HG03520 (cell line): Measurements from ENCODE around the gene TRAF3IP1.
"Not testable (repeated sequence)": the region's sequence is repeated elsewhere in the genome, so short reads cannot be mapped to it uniquely, and the experiment has no call there.

Experiments used
- ATAC-seq: cut with Tn5 transposase; IDR thresholded peaks from one replicate; pipeline ENCODE4 v1.9.1; 2021; ENCODE audit warnings: mild to moderate bottlenecking, moderate library complexity; ENCODE audit not compliant: unreplicated experiment

Gene TRAF3IP1

DNA sequence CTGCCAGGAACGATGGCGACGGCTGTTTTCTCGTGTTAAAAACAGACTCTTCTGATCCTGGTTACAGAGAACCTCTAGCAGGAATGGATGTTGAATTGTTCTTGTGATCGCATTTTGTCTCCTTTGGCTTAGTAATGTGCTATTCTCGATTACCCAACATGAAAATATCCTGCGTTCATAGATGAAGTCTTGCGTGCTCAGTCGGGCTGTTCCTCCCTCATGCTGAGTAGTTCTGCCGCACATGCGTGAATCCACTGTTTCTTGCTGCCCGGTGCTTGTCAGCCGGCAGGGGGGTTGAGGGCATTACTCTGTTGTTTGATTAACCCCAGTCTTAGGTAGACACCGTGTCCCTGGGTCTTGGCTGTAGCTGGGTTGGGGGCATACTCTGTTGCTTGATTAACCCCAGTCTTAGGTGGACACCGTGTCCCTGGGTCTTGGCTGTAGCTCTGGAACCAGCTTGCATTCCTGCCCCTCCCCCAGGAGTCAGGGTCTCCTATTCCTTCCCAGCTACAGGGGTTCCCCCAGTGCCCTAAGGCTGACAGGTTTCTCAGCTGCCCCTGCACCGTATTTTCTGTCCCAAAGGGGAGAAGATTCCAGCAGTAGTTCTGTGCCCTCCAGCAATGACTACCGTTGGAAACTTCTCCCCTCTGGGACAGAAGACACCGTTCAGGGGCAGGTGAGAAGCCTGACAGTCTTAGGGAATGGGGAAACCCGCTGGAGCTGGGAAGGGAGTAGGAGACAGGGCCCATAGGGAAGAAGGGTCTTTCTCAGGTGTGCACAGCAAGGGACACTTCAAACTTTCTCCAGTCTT, 84.3 kb downstream of the TRAF3IP1 start:
- ATAC-seq: no peak

DNA sequence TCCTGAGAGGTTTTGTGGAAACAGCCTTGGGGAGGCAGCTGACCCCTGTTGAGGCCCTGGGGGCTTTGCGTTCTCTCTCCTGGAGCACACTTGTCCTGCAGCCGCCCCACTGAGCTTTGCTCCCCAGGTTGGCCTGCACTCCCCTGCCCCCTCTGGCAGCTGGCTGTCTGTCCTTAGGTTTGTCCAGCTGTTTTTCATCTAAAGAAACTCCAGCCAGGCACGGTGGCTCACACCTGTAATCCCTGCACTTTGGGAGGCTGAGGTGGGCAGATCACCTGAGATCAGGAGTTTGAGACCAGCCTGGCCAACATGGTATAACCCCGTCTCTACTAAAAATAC, 84.9 kb downstream of the TRAF3IP1 start:
- not testable (repeated sequence) for ATAC-seq

DNA sequence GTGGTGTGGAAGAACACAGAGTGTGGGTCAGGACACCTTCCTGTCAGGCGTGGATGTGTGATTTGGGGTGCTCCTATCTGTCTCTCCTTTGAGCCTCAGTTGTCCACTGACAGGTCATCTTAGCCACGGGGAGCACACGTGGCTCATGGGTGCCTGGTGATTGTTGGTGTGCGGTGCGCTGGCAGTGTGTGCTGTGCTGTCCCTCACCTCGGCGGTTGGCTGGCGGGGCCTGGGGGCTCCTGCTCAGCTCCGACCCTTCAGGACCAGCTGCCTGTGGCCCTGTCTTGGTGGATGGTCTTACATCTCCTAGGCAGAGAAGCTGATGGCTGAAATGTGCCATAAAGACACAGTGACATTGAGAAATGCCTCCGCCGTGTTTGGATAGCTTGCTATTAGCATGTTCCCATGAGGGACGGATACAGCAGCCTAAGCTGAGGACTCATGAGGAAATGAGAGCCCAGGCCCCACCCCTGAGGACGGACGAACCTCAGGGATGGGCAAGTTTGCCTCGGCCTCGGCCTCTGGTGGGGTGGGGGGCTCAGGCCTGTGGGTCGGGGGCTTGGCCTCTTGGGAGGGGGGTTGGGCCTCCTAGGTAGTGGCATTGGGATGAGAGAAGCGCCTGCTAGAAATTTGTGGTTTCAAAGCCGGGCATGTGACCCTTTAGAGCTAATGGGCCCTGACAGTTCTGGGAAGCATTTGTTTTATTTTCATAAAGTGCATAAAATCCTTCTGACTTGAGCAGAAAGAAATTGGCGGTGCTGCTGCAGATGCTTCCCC, 86.1 kb downstream of the TRAF3IP1 start:
- ATAC-seq: no peak

DNA sequence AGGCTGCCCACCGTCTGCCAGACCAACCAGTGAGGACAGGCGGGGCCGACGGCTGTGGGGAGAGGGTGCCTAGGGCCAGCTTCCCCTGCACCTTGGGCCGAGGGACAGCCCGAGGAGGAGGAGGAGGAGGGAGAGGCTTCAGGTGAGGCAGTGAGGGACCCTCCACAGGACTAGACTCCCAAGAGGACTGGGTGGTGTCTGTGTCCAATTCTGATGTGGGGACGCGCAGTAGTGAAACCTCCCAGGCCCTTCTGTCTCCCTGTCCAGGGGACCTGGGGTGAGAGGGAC, 86.6 kb downstream of the TRAF3IP1 start:
- no peak for ATAC-seq

DNA sequence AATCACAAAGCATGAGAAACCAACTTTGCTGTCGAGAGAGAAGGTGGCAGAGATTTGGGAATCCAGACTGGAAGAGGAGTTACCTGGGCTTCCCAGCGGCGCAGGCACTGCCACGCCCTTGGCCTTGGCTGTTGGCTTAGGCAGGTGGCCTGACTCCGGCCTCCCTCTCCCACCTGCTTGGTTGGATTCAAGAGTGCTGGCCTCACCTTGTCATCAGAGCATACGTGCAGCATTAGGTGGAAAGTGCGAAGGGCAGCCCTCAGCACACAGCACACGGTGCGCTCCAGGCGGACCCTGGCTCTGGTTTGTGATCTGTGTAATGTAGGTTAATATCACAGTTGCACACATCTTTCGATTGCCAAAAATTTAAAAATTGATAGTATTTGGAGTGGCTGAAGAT, 87.2 kb downstream of the TRAF3IP1 start:
- no peak for ATAC-seq

DNA sequence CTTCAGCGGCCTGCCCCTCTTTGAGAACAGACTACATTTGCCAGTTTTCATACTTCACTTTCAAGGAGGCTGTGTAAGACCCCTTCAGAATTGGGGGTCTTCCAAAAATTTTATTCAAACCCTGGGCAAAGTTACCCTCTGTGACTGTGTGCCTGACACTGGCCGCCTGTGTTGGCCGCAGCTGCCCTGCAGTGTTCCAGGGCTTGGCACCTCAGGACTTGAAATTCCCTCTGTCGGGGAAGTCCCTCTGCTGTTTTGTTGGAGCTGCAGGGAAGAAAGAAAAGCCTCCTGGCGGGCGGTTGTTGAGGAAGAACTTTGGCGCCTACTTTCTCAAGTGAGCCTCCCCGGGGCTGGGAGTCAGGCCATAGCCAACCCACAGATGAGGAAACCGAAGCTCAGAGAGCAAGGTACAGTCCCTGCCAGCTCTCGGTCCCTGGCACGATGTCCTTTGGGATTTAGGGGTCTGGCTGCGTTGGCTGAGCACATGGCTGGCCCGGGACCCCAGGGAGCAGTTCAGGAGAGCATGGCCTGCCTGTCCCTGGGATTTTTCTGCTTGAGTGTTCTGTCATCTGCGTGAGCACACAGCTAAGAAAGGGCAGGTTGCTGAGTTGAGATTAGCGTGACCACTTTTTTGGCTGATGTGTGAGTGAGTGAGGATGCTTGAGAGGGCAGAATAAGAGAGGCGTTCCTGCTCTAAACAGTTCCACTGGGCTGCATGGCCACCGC, 88.5 kb downstream of the TRAF3IP1 start:
- no peak for ATAC-seq

DNA sequence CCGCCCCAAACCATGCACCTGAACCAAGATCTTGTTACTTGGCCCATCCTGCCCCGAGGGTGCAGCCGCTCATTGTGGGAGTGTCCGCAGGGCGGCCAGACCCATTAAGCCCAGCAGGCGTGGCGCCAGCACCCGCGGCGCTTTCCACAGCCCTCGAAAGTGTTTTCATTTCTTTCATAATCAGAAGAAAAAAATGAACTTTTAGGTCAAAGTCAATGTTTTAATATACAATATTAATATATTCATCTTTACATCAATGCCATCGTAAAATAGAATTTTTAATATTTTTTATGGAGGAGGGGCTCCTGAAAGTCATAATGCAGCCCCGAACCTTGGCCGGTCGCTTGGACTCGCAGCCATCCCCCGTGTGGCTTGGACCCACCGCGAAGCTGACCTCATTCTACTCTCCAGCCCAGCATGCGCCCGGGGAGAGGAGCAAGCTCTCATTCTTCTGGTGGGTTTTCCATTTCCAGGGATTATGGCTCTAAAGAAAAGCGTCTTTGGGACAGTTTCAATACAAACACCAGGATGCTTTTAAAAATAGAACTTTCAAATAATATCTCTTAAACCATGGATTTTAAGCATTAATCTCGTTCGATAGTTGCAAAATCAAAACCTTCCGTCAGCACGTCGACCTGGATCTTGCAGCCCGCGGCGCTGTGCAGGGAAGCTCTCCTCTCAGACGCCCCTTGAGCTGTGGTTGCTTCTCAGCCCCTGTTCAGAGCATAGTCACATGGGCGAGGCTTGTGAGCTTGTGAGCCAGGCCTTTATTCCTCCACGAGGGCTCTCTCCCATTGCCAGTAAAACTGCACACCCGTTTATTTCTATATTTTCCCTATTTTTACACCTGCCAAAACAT, 89.3 kb downstream of the TRAF3IP1 start:
- ATAC-seq: no peak

DNA sequence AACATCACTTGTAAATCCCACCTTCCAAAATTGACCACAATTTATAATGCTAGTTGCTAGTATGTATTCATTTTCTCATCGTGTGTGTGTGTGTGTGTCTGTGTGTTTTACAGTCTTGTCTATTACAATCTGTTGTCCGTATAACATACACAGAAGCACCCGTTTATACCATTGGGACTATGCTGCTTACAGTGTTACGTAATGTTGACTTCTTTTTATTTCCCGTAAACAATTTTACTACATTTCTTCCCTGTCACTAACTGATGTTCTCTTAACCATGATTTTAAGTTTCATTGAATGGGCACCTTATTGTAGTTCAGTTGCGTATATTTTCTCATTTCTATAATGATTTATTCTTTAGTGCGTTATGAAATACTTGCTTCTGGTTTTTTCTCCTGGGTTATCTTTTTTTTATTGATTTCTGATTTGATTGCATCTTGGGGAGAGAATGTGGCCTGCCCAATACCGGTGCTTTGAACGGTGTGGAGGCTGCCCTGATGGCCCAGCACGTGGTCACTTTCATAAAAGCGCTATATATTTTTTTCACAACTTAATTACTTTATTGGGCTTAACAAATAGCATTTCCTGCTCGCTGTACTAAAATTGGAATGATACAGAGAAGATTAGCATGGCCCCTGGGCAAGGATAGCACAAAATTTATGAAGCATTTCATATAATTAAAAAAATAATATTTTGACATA, 91.9 kb downstream of the TRAF3IP1 start:
- no peak for ATAC-seq

DNA sequence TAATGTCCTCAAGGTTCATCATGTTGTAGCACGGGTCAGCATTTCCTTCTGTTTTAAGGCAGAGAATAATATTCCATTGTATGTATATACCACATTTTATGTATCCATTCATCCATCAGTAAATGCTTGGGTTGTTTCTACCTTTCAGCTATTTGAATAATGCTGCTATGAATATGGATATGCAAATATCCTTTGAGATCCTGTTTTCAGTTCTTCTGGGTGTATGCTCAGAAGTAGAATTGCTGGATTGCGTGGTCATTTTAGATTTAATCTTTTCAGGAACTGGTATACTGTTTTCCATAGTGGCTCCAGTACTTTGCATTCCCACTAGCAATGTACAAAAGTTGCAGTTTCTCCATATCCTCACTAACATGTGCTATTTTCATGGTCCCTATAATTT, 93.0 kb downstream of the TRAF3IP1 start:
- no peak for ATAC-seq

DNA sequence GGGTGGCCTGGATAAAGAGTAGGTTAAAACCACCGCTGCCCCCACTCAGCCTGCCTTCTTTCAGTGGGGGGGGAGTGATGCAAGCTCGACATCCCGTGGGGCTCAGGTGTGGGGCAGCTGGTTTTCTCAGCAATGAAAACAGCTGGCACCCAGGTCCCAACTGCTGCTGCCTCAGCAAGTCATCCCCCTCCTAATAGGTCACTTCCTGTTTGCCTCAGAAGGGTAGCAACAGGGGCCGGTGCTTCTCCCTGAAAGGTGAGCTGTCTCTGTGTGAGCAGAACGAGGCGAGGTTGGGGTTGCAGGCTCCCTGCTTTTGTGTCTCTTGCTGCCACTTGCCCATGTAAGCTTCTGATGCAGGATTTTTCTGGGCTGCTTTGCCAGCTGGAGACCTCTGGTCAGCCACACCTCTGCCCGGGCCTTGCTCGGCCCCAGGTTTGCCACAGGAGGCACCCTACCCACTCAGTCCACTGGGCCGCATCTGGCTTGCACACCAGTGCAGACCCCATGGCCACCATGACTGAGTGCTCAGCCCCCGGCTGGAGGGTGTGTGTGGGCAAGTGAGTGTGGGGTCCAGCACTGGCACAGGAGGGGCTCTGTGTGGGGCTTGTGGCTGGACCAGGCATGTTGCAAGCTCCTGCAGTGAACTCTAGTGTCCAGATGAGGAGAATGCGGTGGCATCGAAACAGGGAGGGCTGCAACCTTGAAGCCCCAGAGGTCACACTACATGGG, 94.9 kb downstream of the TRAF3IP1 start:
- no peak for ATAC-seq

DNA sequence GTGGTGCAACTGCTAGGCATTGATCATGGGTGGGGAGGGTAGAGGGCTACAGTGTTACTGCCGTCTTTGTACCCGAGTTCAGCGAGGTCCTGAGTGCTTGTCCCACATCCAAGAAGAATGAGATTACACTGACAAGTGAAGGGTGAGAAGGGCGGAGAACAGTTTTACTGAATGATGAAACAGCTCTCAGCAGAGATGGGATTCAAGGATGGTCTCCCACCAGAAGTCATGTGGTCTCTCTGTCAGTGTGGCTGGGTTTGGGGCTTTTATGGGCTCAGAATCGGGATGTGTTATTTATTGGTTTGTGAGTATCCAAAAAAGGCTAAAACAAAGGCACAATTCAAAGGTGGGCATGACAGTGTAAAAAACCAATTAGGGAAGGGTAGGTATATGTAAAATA, 95.6 kb downstream of the TRAF3IP1 start:
- no peak for ATAC-seq

DNA sequence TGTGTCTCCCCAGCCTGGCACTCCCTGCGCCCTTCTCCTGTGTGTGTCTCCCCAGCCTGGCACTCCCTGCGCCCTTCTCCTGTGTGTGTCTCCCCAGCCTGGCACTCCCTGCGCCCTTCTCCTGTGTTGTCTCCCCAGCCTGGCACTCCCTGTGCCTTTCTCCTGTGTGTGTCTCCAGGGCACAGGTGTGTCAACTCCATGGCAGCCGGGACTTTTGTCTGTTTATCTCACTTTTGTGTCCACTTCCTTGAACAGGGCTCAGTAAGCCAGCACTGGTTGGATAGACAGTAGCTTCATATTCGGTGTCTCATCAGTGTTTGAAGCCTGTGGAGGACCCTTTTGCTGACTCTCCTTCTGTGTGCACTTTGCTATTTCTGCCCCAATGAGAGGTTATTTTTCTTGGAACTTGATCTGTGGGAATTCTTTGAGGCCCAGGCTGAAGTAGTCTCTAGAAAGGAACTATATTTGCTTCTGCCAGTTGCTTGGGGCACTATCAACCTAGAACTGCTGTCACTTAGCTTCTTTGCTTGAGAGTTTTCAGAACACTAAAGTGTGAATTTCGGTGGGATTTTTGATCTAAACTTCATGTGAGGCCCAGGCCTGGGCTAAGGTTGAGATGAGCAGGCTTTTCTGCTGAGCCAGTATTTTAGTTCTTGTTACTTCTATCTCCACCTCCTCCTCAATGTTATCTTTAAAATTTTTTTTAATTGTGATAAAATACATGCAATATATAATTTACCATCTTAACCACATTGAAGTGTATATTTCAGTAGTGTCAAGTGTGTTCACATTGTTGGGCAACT, 98.1 kb downstream of the TRAF3IP1 start:
- no peak for ATAC-seq

DNA sequence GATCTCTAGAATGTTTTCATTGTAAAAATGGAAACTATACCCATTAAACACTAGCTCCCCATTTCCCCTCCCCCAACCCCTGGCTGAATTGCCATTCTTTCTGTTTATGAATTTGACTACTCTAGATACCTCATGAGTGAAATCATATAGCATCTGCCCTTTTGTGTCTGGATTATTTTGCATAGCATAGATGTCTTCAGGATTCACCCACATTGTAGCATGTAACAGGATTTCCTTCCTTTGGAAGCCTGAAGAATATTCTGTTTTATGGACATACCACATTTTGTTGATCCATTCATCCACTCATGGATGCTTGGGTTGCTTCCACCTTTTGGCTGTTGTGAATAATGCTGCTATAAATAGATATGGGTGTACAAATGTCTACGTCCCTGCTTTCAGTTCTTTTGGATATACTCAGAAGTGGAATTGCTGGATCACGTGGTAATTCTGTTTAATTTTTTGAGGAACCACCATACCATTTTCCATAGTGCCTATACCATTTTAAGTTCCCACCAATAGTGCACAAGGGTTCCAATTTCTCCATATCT, 98.8 kb downstream of the TRAF3IP1 start:
- ATAC-seq: no peak

DNA sequence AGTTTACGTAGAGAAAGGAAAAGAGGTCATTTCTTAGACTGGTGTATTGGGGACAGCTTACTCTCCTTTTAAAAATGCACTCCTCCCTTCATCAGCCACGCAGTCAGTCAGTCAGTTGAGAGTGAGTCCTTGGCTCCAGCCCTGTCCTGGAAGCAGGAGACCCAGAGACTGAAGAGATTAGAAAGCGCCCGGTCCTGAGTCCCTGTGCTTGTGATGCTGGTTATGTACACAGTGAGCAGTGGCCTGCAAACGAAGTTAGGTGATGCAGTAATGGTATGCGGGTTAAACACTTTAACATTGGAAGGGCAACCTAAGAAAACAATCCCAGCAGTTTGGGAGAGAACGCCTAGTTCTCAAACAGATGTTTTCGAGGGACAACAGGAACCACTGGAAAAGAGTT, 100.1 kb downstream of the TRAF3IP1 start:
- ATAC-seq: no peak

DNA sequence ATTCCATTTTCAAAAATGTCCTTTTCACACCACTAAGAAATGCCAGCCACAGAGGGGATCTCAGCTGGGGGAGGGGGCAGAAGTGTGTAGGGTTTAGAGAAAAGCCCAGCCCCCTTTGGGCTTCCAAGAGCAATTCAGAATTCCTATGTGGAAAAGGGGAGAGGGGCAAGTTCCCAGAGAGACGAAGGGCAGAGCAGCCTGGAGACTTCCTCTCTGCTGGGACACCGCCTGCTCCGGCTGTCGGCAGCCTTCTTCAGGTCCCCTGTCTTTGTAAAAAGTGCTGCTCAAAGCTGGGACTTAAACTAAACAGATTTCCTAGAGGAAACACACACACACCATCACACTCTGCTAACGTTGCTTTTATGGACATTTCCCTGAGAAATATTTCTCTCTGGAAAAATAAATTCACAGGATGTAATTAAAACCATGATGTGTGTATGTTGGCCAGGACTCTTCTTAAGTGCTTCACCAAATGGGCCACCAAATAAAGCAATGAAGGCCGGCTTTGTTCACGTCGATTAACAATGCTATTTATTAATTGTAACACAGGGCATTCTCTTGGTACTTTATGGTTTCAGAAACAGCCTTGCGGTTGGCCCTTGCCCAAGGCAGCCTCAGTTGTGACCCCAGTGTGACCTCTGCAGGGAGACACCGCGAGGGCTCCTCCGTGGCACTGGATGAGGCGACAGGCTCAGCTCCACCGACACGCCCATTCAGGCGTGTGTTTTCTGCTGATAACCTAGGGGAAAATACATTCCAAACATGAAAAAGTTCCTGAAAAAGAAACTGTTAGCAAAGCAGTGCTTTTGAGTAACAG, 100.8 kb downstream of the TRAF3IP1 start:
- no peak for ATAC-seq

DNA sequence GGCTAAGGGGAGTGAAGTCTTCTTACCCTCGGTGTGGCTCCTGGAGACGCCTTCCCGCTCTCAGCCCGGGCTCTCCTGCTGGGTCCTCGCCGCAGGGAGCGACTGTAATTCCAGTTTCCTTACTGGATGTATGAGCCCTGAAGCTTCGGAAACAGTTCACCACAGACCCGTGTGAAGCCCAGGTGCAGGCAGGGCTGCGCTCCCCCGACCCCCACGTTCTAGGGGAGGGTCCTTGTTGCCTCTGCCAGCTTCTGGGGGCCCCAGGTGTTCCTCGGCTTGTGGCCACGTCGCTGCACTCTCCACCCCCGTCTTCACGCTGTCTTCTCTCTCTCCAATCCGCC, 101.3 kb downstream of the TRAF3IP1 start:
- no peak for ATAC-seq

DNA sequence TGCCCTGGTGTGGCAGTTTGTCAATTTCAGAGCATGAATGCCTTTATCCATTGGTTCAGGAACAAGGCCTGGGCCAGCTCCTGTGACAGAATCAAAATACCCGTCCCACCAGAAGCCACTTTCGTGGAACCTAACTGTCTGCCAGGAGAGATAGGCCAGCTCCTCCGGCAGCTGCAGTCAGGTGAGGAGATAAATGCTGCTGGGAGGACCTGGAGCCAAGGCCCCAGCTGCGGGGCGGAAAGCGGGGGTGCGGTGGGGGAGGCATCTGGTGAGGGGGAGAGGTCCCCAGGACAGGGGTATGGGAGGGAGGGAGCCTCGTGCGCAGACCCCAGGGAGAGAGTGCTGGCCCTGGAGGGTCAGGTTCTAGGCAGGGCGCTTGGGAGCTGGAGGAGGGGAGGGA, 102.0 kb downstream of the TRAF3IP1 start:
- no peak for ATAC-seq

DNA sequence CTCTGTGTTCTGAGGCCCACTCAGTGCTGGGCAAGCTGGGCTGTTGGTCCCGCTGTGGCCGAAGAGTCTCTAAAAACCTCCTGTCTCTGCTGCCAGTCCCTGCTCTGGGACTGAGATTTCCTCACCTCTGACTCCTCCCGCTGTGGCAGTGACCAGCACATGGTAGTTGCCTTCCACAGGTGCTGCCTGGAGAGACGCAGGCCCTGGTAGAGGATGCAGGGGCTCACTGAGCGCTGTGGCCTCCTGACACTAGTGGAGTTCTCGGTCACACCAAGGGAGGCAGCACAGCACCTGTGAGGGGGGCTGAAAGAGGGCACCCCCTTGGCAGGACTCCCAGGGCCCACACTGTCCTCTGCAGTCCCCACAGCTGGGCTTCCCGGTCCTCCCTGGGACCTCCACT, 102.6 kb downstream of the TRAF3IP1 start:
- no peak for ATAC-seq
